Esophagus muscularis mucosa (tissue), 4 donors: ENCODE data around the gene CLIC4. TPM values are rescaled to one million over a fixed set of nuclear protein-coding genes. Genes with fewer than 3 reads are reported as not detected.

Experiments
- DNase-seq: peaks from one replicate; pipeline ENCODE4 v3.0.0-alpha.2; 2017; ENCODE audit errors: extremely low spot score
- H3K27ac ChIP-seq, 4 donors: fragments of 200-600 bp; sonication (generic); replicated peaks in 1 of 4; 1 replicate in 3 of 4; 2 replicates in 1 of 4; pipeline ENCODE4 v1.5.1; 2016 to 2019; ENCODE audit warnings: mild to moderate bottlenecking in 1 of 4
- H3K27me3 ChIP-seq, 4 donors: fragments of 200-600 bp; sonication (generic); one replicate each; pipeline versions ENCODE4 v1.5.1 to v1.6.0; 2016 to 2019
- H3K36me3 ChIP-seq, 4 donors: fragments of 200-600 bp; sonication (generic); one replicate each; pipeline ENCODE4 v1.5.1; 2016 to 2019
- H3K4me1 ChIP-seq, 4 donors: fragments of 200-600 bp; sonication (generic); one replicate each; pipeline ENCODE4 v1.5.1; 2016 to 2019
- H3K4me3 ChIP-seq, 4 donors: fragments of 200-600 bp; sonication (generic); 1 replicate in 2 of 4; 2 replicates in 2 of 4; pipeline ENCODE4 v1.5.1; 2016 to 2019; ENCODE audit warnings: mild to moderate bottlenecking in 4 of 4, moderate library complexity in 1 of 4
- H3K9me3 ChIP-seq, 4 donors: fragments of 200-600 bp; sonication (generic); 1 replicate in 3 of 4; 2 replicates in 1 of 4; pipeline ENCODE4 v1.5.1; 2016 to 2019
- CTCF ChIP-seq, 3 experiments: fragments of 200-600 bp in 2 of 3; fragments of 450-650 bp in 1 of 3; sonication (generic) in 2 of 3; IDR thresholded peaks; one replicate each; pipeline ENCODE4 v1.5.1; 2017 to 2019; ENCODE audit warnings: antibody characterized with exemption in 3 of 3, mild to moderate bottlenecking in 2 of 3, moderate library complexity in 1 of 3
- EP300 ChIP-seq: sonication (generic); formaldehyde crosslinking; IDR thresholded peaks from one replicate; pipeline ENCODE4 v1.6.1; 2017; ENCODE audit warnings: antibody characterized with exemption
- POLR2A ChIP-seq: fragments of 450-650 bp; IDR thresholded peaks from one replicate; pipeline ENCODE4 v1.6.1; 2017; ENCODE audit warnings: antibody characterized with exemption, moderate library complexity, mild to moderate bottlenecking, low read depth
- POLR2AphosphoS5 ChIP-seq, 2 donors: sonication (generic); formaldehyde crosslinking; IDR thresholded peaks; one replicate each; pipeline ENCODE4 v1.6.1; 2017; ENCODE audit warnings: antibody characterized with exemption in 2 of 2
- WGBS: methylation state at CpG from one replicate; pipeline ENCODE4 v1.1.5; 2018; 5-methylcytosine and 5-hydroxymethylcytosine counted together
- intact Hi-C: fragments of 100-400 bp; cut with DNase I; formaldehyde crosslinking; loops from one replicate; pipeline ENCODE4 v1.15.1; 2023
- total RNA-seq, 4 donors: library from RNA; depleted of rRNA; stranded (reverse); fragments of >200 nt; gene quantifications; one replicate each; pipeline versions ENCODE4 v1.1.0 to v1.2.1, GENCODE V29; 2016

Gene CLIC4
- total RNA-seq, 4 donors from 2014 or later, result 375 to 606 (median 595) TPM

GRCh38 chr1:24859063-24860010, 114.1 kb downstream of the CLIC4 start:
- no peaks in the 10 kb centered on the region for H3K9me3 ChIP-seq
- intact Hi-C loops, result no loop called here
- peaks cover 0 to 46% (median 0%) of the 10 kb centered on the region in 4 donors for H3K27me3 ChIP-seq
- TF ChIP-seq CTCF (IDR thresholded peaks at IDR 0.05) (no peak), EP300 (no peak), POLR2AphosphoS5 (IDR thresholded peaks at IDR 0.05) (no peak), POLR2A (no peak)
- DNase-seq, result no peak
- no peak overlapping the region for H3K27ac ChIP-seq
- 75% methylated on average over 10 of the region's 10 CpGs for WGBS
- no peaks in the 10 kb centered on the region for H3K4me1 ChIP-seq
- no peaks in the 10 kb centered on the region for H3K36me3 ChIP-seq
- H3K4me3 ChIP-seq, result no peak overlapping the region

- DNase-seq, result no peak
- H3K4me1 ChIP-seq, result no peaks in the 10 kb centered on the region
- TF ChIP-seq CTCF (IDR thresholded peaks at IDR 0.05), result no peak
- TF ChIP-seq POLR2AphosphoS5 (IDR thresholded peaks at IDR 0.05), result no peak
- TF ChIP-seq EP300, result no peak
- no peak for TF ChIP-seq POLR2A
- H3K4me3 ChIP-seq, result no peak overlapping the region
- H3K36me3 ChIP-seq, result no peaks in the 10 kb centered on the region
- WGBS, result 84% methylated on average over 10 of the region's 15 CpGs
- intact Hi-C loops, result no loop called here
- H3K27ac ChIP-seq, result no peak overlapping the region
- peaks cover 0 to 53% (median 0%) of the 10 kb centered on the region in 4 donors for H3K27me3 ChIP-seq
- no peaks in the 10 kb centered on the region for H3K9me3 ChIP-seq
Measured at GRCh38 chr1:24860841-24861240, 115.6 kb downstream of the CLIC4 start.

DNA sequence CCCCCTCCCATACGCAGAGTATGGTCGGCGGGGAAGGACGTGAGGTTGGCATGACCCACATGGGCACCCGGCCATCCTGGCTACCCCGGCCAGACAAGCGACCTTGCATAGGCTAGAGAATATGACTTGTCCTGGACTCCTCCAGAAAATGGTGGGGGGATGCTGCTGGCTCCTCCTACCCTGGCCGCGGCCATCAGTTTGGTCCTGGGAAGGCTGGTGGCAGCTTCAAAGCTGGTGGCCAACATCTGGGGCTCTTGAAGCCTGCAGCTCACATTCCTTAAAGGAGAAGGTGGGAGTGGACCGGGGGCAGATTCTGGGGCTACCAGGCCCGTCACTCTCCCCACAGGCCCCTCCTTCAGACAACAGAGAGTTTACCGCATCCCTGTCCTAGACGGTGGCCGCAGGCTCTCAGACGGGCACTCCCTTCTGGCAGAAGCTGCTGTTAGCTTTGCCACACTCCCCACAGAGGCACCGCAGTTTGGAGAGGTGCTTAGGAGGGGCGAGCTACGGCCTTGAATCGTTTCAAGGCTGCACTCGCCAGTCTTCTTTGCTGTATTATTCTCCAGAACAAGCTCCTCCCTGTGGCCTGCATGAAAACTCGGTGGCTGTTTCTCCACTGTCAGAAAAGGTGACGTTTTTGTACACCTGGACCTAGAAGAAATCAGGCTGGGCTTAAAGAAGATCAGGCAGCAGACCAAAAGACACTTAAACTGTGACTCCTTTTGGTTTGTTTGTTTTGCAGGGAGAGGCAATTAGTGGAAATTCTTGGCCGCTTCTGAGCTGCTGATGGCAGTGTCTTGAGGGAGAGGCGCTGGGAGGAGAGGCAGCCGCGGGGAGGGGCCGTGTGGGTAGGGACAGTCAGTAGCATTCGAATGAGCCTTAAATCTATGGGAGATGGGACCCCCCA, 116.8 kb downstream of the CLIC4 start:
- no peaks in the 10 kb centered on the region for H3K4me1 ChIP-seq
- no peaks in the 10 kb centered on the region for H3K36me3 ChIP-seq
- intact Hi-C loops, result no loop called here
- no peaks in the 10 kb centered on the region for H3K9me3 ChIP-seq
- H3K27ac ChIP-seq, result no peak overlapping the region
- H3K4me3 ChIP-seq, result no peak overlapping the region
- H3K27me3 ChIP-seq, result peaks cover 0 to 61% (median 1%) of the 10 kb centered on the region in 4 donors
- 53% methylated on average over 26 of the region's 28 CpGs for WGBS
- TF ChIP-seq POLR2AphosphoS5 (IDR thresholded peaks at IDR 0.05) (no peak), EP300 (no peak), POLR2A (no peak), CTCF (IDR thresholded peaks at IDR 0.05) (no peak)
- DNase-seq, result peak; percentile 81

- TF ChIP-seq POLR2AphosphoS5 (IDR thresholded peaks at IDR 0.05) (no peak), EP300 (no peak), CTCF (IDR thresholded peaks at IDR 0.05) (no peak), POLR2A (no peak)
- DNase-seq, result no peak
- intact Hi-C loops, result no loop called here
- 88% methylated on average over 11 of the region's 12 CpGs for WGBS
- Histone ChIP-seq H3K36me3 (no peaks in the 10 kb centered on the region), H3K27me3 (peaks cover 0 to 70% (median 2%) of the 10 kb centered on the region in 4 donors), H3K4me3 (no peak overlapping the region), H3K27ac (no peak overlapping the region), H3K4me1 (no peaks in the 10 kb centered on the region), H3K9me3 (no peaks in the 10 kb centered on the region)
Measured at GRCh38 chr1:24862775-24863483, 117.7 kb downstream of the CLIC4 start.
